ENCODE results near the gene FURIN. TPM values are rescaled to one million over a fixed set of nuclear protein-coding genes. Genes with fewer than 3 reads are reported as not detected.
A peak's percentile ranks its signal among the peaks of the same experiment; 100 is the strongest.

The FURIN gene
- total and polyA plus RNA-seq, 9 of the 15 experiments (the other 6 are each of a cell fraction or from before 2014, with no cell fraction given): 0.92 to 99.9 (median 34.8) TPM

DNA sequence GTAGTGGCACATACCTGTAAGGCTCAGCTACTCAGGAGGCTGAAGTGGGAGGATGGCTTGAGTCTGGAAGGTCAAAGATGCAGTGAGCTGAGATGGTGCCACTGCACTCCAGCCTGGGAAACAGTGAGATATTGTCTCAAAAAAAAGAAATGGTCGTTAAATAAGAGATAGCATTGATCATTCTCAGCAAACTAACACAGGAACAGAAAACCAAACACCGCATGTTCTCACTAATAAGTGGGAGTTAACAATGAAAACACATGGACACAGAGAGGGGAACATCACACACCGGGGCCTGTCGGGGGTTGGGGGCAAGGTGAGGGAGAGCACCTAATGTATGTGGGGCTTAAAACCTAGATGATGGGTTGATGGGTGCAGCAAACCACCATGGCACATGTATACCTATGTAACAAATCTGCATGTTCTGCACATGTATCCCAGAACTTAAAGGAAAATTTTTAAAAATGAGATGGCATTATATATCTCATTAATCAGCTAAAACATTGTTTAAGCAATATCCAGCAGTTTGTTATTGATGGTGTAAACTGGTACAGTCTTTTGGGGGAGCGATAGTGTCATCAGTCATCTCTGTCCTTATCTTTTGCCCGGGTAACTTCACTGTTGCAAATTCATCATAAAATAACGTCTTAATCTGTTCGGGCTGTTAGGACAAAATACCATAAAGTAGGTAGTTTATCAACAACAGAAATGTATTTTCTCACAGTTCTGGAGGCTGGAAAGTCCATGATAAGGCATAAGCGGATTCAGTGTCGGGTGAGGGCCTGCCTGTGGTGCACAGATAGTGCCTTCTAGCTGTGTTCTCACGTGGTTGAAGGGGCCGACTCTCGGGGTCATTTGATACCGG is 33.0 kb downstream of the FURIN start (continued):
- TF ChIP-seq NR2C2 (CRISPR knock-in tag; IDR thresholded peaks at IDR 0.05): no peak
- peak; percentile 71; the same call in 1 of the 2 replicates for TF ChIP-seq NR2C2 (tag; IDR thresholded peaks at IDR 0.05)
- TF ChIP-seq HDAC3 (IDR thresholded peaks at IDR 0.05; ENCODE audit: borderline replicate concordance, partially characterized antibody): peak; percentile 99
- TF ChIP-seq ZC3H8 (IDR thresholded peaks at IDR 0.05): no peak
- no peak for TF ChIP-seq POLR2A (conservative IDR thresholded peaks at IDR 0.05)
- TF ChIP-seq, protein P1, sequence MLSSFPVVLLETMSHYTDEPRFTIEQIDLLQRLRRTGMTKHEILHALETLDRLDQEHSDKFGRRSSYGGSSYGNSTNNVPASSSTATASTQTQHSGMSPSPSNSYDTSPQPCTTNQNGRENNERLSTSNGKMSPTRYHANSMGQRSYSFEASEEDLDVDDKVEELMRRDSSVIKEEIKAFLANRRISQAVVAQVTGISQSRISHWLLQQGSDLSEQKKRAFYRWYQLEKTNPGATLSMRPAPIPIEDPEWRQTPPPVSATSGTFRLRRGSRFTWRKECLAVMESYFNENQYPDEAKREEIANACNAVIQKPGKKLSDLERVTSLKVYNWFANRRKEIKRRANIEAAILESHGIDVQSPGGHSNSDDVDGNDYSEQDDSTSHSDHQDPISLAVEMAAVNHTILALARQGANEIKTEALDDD (IDR thresholded peaks at IDR 0.05): peak; percentile 77
- peak; percentile 87; the same call in 1 of the 2 replicates for TF ChIP-seq TCF7 (IDR thresholded peaks at IDR 0.05; ENCODE audit: borderline replicate concordance)
- TF ChIP-seq, protein P2, sequence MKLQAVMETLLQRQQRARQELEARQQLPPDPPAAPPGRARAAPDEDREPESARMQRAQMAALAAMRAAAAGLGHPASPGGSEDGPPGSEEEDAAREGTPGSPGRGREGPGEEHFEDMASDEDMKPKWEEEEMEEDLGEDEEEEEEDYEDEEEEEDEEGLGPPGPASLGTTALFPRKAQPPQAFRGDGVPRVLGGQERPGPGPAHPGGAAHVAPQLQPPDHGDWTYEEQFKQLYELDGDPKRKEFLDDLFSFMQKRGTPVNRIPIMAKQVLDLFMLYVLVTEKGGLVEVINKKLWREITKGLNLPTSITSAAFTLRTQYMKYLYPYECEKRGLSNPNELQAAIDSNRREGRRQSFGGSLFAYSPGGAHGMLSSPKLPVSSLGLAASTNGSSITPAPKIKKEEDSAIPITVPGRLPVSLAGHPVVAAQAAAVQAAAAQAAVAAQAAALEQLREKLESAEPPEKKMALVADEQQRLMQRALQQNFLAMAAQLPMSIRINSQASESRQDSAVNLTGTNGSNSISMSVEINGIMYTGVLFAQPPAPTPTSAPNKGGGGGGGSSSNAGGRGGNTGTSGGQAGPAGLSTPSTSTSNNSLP (IDR thresholded peaks at IDR 0.05; ENCODE audit: borderline replicate concordance, low read depth, low read length): peak; percentile 97
- TF ChIP-seq, protein P3, sequence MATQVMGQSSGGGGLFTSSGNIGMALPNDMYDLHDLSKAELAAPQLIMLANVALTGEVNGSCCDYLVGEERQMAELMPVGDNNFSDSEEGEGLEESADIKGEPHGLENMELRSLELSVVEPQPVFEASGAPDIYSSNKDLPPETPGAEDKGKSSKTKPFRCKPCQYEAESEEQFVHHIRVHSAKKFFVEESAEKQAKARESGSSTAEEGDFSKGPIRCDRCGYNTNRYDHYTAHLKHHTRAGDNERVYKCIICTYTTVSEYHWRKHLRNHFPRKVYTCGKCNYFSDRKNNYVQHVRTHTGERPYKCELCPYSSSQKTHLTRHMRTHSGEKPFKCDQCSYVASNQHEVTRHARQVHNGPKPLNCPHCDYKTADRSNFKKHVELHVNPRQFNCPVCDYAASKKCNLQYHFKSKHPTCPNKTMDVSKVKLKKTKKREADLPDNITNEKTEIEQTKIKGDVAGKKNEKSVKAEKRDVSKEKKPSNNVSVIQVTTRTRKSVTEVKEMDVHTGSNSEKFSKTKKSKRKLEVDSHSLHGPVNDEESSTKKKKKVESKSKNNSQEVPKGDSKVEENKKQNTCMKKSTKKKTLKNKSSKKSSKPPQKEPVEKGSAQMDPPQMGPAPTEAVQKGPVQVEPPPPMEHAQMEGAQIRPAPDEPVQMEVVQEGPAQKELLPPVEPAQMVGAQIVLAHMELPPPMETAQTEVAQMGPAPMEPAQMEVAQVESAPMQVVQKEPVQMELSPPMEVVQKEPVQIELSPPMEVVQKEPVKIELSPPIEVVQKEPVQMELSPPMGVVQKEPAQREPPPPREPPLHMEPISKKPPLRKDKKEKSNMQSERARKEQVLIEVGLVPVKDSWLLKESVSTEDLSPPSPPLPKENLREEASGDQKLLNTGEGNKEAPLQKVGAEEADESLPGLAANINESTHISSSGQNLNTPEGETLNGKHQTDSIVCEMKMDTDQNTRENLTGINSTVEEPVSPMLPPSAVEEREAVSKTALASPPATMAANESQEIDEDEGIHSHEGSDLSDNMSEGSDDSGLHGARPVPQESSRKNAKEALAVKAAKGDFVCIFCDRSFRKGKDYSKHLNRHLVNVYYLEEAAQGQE (IDR thresholded peaks at IDR 0.05; ENCODE audit: borderline replicate concordance): no peak
- TF ChIP-seq, protein P3 (CRISPR knock-in tag; IDR thresholded peaks at IDR 0.05; ENCODE audit: low read depth): no peak
- TF ChIP-seq, protein P4, sequence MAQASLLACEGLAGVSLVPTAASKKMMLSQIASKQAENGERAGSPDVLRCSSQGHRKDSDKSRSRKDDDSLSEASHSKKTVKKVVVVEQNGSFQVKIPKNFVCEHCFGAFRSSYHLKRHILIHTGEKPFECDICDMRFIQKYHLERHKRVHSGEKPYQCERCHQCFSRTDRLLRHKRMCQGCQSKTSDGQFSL (CRISPR knock-in tag; IDR thresholded peaks at IDR 0.05): no peak
- TF ChIP-seq, protein P4 (tag; IDR thresholded peaks at IDR 0.05): peak in 1 of 2 experiments; percentile 22; a peak in 1 of 4 replicates

Data from K562 (cell line).